Measurements from ENCODE around the gene TSC2.
"Not testable (repeated sequence)": the region's sequence is repeated elsewhere in the genome, so short reads cannot be mapped to it uniquely, and the experiment has no call there.

DNA sequence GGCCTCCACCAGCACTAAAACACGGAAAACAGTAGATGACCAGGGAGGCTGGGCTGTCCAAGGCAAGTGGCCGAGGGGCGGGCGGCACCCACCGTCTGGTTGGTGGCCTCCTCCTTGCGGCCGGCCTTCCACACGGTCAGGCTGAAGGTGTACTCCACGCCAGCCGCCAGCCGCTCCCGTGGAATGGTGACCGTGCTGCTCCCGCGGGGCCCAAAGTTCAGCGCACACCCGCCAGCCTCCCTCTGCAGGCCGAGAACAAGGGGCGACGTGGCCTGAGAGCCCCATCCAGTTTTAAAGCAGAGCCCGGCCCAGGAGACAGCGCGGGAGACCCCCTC is 60.0 kb downstream of the TSC2 start:
- not testable (repeated sequence) for TF ChIP-seq ZNF138 (CRISPR knock-in tag; conservative IDR thresholded peaks at IDR 0.05); ZNF121 (CRISPR knock-in tag; IDR thresholded peaks at IDR 0.05); ZNF423 (CRISPR knock-in tag; IDR thresholded peaks at IDR 0.05); NR3C1 (CRISPR knock-in tag; conservative IDR thresholded peaks at IDR 0.05; ENCODE audit: low read depth); NFYB (CRISPR knock-in tag; conservative IDR thresholded peaks at IDR 0.05; ENCODE audit: low read depth); CREM (CRISPR knock-in tag; IDR thresholded peaks at IDR 0.05)
- TF ChIP-seq, protein P1, sequence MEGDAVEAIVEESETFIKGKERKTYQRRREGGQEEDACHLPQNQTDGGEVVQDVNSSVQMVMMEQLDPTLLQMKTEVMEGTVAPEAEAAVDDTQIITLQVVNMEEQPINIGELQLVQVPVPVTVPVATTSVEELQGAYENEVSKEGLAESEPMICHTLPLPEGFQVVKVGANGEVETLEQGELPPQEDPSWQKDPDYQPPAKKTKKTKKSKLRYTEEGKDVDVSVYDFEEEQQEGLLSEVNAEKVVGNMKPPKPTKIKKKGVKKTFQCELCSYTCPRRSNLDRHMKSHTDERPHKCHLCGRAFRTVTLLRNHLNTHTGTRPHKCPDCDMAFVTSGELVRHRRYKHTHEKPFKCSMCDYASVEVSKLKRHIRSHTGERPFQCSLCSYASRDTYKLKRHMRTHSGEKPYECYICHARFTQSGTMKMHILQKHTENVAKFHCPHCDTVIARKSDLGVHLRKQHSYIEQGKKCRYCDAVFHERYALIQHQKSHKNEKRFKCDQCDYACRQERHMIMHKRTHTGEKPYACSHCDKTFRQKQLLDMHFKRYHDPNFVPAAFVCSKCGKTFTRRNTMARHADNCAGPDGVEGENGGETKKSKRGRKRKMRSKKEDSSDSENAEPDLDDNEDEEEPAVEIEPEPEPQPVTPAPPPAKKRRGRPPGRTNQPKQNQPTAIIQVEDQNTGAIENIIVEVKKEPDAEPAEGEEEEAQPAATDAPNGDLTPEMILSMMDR (IDR thresholded peaks at IDR 0.05): not testable (repeated sequence)
- TF ChIP-seq, protein P2, sequence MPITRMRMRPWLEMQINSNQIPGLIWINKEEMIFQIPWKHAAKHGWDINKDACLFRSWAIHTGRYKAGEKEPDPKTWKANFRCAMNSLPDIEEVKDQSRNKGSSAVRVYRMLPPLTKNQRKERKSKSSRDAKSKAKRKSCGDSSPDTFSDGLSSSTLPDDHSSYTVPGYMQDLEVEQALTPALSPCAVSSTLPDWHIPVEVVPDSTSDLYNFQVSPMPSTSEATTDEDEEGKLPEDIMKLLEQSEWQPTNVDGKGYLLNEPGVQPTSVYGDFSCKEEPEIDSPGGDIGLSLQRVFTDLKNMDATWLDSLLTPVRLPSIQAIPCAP (CRISPR knock-in tag; IDR thresholded peaks at IDR 0.05): not testable (repeated sequence)
- TF ChIP-seq, protein P3, sequence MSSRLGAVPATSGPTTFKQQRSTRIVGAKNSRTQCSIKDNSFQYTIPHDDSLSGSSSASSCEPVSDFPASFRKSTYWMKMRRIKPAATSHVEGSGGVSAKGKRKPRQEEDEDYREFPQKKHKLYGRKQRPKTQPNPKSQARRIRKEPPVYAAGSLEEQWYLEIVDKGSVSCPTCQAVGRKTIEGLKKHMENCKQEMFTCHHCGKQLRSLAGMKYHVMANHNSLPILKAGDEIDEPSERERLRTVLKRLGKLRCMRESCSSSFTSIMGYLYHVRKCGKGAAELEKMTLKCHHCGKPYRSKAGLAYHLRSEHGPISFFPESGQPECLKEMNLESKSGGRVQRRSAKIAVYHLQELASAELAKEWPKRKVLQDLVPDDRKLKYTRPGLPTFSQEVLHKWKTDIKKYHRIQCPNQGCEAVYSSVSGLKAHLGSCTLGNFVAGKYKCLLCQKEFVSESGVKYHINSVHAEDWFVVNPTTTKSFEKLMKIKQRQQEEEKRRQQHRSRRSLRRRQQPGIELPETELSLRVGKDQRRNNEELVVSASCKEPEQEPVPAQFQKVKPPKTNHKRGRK (CRISPR knock-in tag; IDR thresholded peaks at IDR 0.05; ENCODE audit: borderline replicate concordance): not testable (repeated sequence)
